Right ventricle myocardium inferior (tissue), 1 donor: ENCODE results near the gene FCN3. TPM values are rescaled to one million over a fixed set of nuclear protein-coding genes. Genes with fewer than 3 reads are reported as not detected.

Experiments used
- ATAC-seq: fragments of 200-7000 bp; cut with Tn5 transposase; one replicate; pipeline ENCODE4 v1.9.1; 2020; ENCODE audit warnings: mild to moderate bottlenecking, moderate library complexity
- DNase-seq: peaks from one replicate; pipeline ENCODE4 v3.0.0; 2021; ENCODE audit errors: missing footprints
- intact Hi-C: fragments of 100-400 bp; cut with DNase I; formaldehyde crosslinking; loops from one replicate; pipeline ENCODE4 v1.11.0; 2022
- total RNA-seq: library from RNA; stranded (reverse); fragmentation: NEBNext Ultra II Directional; extraction: Animal tissue kit (Norgen Biotek cat#: 25700); gene quantifications from one replicate; pipeline ENCODE4 v1.2.1, GENCODE V29; 2021
- donor health status: DM: no; HTN: yes; CAD: no; lungs with severe emphysema.

FCN3 gene
- total RNA-seq, 1 donor from 2014 or later = 20.7 TPM

DNA sequence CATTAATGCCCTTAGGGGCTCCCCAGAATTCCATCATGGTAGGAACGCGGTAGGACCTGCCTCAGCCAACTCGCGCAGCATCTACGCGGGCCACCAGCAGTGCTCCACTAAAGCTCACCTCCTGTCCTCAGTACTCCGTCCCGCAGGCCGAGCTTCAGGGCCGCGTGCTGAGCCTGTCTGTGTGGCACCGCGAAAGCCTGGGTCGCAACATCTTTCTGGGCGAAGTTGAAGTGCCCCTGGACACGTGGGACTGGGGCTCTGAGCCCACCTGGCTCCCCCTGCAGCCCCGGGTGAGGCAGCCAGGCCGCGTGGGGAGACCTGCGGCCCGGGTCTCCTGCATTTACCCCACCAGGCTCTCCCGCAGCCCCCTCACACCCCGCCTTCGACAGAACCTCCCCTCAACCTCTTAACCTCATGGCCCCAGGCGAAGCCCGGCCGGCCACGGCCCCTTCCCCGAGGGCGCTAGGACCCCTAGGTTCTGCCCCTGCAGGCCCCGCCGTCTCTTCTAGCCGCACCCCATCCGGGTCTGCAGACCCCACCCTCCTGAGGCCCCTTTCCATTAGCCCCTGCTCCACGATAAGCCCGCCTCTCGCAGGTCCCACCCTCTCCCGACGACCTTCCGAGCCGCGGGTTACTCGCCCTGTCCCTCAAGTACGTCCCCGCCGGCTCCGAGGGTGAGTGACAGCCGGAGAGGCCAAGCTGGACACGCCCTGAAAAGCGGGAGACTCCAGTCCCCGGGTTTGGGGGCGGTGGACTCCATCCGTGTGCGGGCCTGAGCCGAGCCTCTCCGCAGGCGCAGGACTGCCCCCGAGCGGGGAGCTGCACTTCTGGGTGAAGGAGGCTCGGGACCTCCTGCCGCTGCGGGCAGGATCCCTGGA is 23.7 kb downstream of the FCN3 start:
- ATAC-seq (peak; percentile 45), DNase-seq (peak; percentile 86)
- intact Hi-C loops = no loop called here

- ATAC-seq = peak; percentile 69
- DNase-seq = peak; percentile 85
- intact Hi-C loops = no loop called here
Observed at GRCh38 chr1:27349784-27350662, 24.6 kb downstream of the FCN3 start.

DNA sequence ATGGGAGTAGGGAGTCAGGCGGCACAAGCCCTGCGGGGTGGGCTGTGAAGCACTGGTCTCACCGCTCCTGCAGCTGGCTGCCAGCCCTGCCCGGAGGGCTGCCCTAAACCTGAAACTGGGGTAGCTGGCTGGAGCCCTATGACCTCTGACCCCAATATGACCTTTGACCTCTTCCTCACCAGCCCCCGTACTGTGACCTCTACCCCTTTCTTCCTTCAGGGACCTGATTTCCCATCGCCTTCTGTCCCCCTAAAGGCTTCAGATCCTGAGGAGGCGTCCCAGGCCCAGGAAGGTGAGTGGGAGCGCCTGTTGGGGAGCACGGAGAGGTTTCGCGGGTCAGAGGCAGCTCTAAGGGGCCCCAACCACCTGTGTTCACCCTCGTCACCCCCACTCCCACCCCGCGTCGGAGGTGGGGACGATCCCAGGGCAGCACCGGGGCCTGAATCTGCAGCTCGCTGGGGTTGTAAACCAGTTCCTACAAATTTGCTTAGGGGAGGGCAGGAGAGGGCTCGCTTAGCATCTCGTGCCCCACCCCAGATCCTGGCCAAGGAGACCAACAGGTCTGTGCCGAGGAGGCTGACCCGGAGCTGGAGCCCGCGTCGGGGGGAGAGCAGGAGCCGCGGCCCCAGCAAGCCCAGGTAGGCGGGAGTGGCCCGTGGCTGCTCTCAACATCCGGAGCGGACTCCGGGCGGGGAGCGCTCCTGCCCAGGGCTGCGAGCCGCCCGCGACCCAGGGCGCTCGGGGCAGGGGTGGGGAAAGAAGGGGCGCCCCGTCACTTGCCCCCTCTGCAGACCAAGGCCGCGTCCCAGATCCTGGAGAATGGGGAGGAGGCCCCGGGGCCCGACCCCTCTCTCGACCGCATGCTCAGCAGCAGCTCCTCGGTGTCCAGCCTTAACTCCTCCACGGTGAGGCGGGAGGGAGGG is 25.5 kb downstream of the FCN3 start:
- peak; percentile 32 for ATAC-seq
- intact Hi-C loops = no loop called here
- DNase-seq = peak; percentile 65

GRCh38 chr1:27346991-27347624 is 27.5 kb downstream of the FCN3 start:
- intact Hi-C loops = no loop called here
- DNase-seq = peak; percentile 27
- ATAC-seq = no peak

- intact Hi-C loops = no loop called here
- DNase-seq (peak; percentile 20), ATAC-seq (no peak)
Observed at GRCh38 chr1:27346357-27346756, 28.3 kb downstream of the FCN3 start.

DNA sequence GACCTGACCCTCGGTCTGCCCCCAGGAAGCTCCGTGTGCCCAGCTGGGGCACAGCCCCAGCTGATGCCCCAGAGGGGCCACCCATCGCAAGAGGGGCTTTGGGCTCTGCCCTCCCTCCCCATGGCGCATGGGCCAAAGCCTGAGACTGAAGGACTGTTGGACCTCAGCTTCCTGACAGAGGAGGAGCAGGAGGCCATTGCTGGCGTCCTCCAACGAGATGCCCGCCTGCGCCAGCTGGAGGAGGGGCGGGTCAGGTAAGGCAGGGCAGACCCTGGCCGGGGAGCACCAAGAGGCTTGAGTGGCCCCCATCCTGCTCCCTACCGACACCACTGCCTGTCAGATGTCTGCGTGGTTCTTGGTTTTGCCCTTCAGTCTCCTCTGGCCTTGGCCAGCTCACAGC is 29.4 kb downstream of the FCN3 start:
- intact Hi-C loops = no loop called here
- no peak for ATAC-seq
- peak; percentile 48 for DNase-seq

DNA sequence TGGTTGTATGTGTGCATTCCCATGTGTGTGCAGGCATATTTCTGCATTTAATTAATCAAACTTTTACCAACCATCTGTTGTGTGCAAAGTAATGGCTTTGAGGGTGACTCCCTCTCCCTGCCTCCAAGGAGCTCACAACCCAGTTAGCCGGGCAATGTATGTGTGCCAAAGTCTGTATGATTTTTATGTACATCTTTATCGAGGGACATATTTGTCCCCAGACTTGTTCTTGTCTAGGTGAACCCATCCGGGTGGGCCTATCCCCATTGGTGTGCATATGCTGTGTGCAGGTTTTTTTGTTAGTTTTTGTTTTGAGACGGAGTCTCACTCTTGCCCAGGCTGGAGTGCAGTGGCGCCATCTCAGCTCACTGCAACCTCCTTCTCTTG is 31.0 kb downstream of the FCN3 start:
- DNase-seq = no peak
- ATAC-seq = no peak
- intact Hi-C loops = no loop called here

GRCh38 chr1:27342778-27343638 is 31.6 kb downstream of the FCN3 start:
- ATAC-seq (peak; percentile 37), DNase-seq (peak; percentile 82)
- intact Hi-C loops = no loop called here

GRCh38 chr1:27342391-27342777 is 32.2 kb downstream of the FCN3 start:
- intact Hi-C loops = no loop called here
- DNase-seq = no peak
- no peak for ATAC-seq

DNA sequence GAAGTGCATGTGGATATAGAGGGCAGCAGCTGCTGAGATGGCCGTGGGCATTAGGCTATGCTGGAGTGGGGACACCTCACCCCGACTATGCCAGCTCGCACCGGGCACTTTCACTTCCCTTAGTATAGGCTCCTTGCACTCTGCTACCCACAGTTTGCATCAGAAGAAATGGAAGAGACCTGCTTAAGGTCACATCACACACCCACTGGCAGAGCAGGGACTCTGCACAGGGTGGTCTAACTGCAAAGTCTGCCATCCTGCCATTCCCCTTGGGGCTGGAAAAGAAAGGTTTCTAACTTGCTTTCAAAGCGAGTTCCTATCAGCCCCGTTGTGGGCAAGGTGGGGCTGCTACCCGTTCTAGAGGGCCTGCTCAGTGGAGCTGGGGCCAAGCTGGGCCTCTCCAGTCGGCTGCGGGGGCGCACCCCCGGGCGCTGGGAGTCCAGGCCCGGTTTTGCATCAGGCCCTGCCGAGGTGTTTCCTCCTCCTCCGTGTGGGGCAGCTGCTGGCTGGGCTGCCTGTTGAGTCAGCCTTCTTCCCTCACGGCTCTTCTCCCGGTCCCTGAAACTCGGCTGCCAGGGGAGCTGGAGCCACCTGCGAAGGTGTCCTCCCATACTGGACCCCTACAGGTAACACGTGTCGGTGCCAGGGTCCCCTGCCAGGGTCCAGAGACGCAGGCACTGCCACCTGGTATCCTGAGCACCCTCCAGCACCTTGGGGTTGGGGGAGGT is 32.9 kb downstream of the FCN3 start, which contains the start of gene SYTL1:
Gene SYTL1, plus strand, starts transcription at position 498 of the 728 bp plus-strand sequence. CDS start 3,313 bp downstream, outside the sequence.
- intact Hi-C loops = no loop called here
- ATAC-seq (no peak), DNase-seq (peak; percentile 76)

DNA sequence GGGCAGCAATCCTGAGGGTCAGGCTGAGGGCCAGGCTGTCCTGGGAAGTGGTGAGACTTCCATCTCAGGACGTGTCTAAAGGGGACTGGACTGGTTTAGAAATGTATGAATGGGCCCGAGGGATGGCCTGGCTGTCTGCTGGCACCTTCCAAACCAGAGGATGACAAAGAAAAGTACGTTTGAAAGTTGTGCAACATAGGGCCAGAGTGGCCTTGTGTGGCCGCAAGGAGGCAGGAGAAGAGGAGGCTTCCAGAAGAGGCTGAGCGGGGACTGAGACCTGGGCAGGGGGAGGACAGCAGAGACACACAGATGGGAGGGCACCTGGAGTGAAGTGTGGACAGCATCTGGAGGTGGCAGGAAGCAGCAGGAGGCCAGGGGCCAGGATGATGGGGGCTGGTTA is 35.4 kb downstream of the FCN3 start:
- ATAC-seq = no peak
- DNase-seq = no peak
- intact Hi-C loops = no loop called here

DNA sequence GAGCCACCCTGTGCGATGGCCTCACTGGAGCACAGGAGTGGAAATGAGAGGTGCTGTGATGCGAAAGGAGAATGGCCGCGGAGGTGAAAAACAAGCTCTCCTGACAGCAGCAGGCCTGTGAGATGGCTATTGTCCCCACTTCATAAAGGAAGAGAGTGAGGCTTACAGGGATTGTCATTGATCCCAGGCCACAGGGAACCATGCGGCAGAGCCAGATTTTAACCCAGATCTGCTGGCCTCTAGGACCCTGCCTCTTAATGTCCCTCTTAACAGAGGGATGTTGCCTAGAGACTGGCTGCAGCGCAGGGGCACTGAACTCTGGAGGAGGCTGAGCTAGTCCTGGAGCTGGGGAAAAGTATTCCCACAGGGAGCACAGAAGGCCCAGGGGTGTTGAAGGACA is 35.9 kb downstream of the FCN3 start:
- intact Hi-C loops = no loop called here
- ATAC-seq (no peak), DNase-seq (no peak)

GRCh38 chr1:27336756-27337155 is 37.9 kb downstream of the FCN3 start:
- ATAC-seq (no peak), DNase-seq (no peak)
- intact Hi-C loops = no loop called here

DNA sequence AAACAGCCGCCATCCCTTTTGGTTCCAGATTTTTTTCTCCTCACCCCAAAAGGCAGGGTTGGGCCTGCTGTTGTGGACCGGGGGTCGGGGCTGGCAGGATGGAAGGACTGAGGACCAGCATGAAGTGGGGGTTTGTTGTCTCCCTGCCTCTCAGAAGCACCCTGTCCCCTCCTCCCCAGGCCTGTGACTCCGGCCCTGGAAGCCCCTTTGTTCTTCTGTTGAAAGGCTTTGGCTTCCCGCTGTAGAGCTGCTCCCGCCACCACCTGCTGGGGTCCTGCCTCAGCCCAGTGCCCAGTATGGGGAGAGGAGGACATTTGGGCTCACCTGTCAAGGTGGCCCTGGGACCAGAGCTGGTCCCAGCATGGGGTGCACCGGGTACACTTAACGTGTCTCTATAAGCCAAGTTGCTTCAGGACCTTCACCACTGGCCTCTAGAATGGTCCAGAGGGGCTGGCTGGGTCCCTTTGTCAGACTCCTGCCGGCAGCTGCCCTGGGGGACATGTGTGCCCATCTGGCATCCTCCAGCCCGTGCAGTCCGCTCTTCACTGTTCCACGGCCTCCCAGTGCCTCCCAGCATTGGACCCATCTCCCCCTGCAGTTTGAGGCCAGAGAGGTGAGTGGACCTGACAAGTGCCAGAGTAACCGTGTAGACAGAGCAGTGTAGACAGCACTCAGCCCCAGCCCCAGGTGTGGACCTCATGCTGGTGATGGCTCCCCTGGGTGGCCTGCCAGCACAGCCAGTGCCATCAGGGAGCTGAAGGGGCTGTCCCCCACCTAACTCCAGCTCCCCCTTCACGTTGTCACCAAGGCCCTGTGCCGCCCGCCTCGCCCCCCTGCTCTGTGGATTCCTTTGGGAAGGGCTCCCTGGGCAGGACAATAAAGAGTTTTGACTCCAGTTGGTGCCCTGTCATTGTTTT is 38.9 kb downstream of the FCN3 start:
- ATAC-seq (no peak), DNase-seq (peak; percentile 58)
- intact Hi-C loops = no loop called here

- ATAC-seq = no peak
- intact Hi-C loops = loop anchor here (2.0 kb wide), 1 partner anchor 57 kb away; no protein-coding TSS in a partner anchor
- DNase-seq = no peak
Observed at GRCh38 chr1:27333717-27334279, 40.8 kb downstream of the FCN3 start.
